Activated CD4-positive, alpha-beta T cell treated with anti-CD3 and anti-CD28 coated beads, Interleukin-2, amount 50 U/mL, for 4 hours (primary cell): Measurements from ENCODE around the gene RGMA.

Experiments used
- DNase-seq, 2 experiments: peaks; one replicate each; pipeline ENCODE4 v3.0.0-alpha.2; 2020

RGMA gene, protein sequence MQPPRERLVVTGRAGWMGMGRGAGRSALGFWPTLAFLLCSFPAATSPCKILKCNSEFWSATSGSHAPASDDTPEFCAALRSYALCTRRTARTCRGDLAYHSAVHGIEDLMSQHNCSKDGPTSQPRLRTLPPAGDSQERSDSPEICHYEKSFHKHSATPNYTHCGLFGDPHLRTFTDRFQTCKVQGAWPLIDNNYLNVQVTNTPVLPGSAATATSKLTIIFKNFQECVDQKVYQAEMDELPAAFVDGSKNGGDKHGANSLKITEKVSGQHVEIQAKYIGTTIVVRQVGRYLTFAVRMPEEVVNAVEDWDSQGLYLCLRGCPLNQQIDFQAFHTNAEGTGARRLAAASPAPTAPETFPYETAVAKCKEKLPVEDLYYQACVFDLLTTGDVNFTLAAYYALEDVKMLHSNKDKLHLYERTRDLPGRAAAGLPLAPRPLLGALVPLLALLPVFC

DNA sequence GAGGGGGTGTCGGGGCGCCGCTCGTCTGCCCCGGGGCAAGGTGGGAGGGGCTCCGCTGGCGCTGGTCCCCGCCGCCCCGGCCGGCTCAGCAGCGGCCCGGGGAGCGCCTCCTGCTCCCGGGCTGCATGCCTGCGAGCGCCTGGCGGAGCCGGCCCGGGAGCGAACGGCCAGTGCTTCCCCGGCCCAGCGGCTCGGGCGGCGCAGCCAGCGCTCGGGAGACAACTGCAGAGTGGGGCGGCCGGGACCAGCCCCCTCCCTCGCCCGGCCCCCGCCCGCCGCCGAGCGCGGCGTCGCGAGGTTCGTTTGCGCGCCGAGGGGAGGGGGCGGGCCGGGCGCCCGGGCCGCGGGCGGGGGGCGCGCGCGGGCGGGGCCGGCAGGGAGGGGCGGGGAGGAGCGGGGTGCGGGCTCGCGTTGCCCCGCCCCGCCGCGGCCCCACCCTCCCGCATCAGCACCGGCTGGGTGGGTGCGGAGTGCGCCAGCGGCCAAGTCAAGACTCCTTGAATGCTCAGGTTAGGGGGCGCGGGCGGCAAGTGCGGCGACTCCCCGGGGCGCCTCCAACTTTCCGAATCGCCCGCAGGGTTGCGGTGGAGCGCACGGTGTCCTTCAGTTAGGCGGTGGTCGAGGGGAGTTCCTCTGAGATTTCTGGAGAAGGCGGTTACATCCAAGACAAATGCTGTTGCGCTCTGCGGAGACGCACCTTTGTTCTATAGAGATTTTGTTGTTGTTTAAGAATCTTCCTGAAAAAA lies at the start of gene RGMA:
Gene RGMA (minus strand): TSS at position 231 of the 746 bp plus-strand sequence. CDS start 279 bp downstream, outside the sequence.
- no peak for DNase-seq

DNA sequence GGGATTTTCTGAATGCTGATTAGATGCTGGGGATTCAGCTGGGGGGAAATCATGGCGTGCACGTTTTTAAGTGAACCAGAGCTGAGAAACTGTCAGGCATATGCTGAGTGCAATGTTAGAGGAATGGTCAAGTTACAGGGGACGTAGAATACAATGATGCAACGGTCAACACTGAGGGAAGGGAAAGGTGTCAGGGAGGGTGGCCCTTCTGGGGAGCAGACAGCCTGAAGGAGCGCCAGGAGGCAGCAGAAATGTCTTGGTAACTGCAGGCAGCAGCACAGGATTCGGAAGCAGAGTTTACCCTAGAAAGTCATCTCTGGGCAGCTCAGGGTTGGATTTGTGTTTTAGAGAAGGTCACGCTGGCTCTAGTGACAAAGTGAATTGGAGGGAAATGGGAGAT lies 47.6 kb upstream of the RGMA start:
- DNase-seq, result no peak

DNA sequence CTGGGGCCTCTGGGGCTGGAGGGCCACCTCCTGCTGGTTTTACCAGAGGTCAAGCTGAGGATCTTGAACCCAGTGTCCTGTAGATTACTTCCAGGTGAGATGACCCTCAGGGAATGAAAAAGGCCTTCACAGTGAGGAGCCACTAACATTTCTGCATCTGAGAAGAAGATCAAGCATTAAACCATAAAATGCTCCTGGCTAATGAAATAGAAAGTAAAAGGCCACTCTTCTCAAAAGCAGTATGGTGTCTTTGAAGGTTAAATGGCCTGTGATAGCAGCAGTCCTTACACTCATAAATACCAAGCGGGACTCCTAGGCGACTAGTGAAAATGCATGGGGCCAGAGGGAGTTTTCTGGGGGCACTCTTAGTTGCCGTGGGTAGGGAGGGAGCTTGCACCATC lies 47.0 kb upstream of the RGMA start:
- DNase-seq, result no peak

DNA sequence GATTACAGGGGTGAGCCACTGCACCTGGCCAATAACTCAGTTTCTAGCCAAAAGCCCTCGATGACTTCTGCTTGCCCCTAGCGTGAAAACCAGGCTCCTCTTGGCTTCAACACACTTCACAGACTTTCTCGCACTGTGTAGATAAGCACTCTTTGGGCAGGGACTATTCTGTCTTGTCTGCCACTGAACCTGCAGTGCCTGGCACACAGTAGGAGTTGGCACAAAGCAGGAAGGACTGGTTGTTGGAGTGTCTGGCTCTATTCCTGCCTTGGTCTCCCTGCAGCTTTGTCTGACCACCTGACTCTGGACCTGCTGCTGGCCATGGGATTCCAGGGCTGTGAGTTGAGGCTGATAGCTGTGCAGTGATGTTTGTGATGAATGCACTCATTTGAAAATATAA lies 46.4 kb upstream of the RGMA start:
- no peak for DNase-seq

DNA sequence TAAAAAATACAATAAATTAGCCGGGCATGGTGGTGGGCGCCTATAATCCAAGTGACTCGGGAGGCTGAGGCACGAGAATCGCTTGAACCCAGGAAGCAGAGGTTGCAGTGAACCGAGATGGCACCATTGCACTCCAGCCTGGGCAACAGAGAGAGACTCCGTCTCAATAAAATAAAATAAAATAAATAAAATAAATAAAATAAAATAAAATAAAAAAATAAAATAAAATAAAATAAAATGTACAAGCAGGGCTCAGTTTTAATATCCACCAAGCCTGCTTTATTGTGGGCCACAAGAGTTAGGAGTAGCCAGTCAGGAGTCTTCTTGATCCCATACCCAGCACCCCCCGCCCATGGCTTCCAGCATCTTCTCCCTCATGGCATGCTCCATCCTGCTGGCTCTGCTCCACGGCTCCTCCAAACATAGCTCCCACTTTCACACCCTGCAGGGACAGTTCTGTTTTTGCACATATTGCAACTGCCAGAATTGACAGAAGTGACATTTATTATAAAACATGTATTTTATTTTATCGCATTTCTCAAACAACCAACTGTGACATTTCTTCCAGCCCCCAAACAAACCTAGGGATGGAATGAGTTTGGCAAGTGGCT lies 42.6 kb upstream of the RGMA start:
- no peak for DNase-seq

DNA sequence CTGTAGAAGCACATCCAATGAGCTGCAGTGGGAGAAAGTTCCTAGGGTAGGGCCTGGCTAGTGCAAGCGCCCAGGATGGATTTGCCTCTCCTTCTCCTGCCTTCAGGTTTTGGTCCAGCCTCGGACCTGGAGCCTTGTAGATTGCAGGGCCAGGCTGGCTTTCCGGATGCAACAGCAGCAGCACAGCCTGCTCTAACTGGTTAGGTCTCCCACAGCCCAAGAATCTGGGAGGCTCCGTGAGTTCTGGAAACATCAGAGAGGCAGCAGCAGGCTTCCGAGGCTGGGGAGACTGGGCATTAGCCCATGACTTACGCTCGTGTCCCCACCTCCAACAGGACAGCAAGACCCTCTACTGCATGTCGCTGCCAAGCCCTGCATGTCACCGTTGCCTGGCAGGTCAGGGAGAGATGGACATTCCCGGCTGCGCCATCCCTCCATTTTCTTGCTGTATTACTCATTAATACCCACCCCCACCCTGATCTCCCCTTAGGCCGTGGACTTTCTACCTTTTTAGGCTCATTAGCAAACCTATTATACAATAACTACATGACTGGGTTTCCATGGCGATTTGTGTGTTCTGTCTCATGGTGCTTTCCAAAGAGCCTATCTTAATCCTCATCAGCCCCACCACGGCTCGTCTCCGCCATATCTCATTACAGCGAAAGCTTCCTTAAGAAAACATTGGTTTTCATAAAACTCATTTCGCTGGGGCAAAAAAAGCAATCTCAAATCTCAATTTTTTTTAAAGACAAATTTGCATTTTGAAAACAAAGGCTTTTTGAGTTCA lies 40.9 kb upstream of the RGMA start:
- DNase-seq, result no peak

DNA sequence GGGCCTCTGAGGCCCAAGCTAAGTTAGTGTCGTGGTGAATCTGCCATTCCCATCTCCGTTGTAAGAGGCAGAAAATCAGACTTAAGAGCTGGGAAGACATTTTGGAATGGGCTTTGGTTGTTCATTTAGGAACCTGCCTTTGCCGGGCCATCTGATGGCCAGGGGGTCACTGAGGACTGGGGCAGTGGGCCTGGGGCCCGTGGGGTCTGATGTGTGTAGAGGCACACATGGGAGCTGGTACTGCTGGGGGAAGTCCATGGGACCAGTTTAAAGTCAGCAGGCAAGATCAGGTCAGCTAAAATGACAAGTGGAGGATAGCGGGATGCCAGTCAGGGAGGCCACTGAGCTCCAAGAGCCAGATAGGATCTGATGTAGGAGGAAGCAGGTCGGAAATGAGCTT lies 38.3 kb upstream of the RGMA start:
- DNase-seq, result no peak

DNA sequence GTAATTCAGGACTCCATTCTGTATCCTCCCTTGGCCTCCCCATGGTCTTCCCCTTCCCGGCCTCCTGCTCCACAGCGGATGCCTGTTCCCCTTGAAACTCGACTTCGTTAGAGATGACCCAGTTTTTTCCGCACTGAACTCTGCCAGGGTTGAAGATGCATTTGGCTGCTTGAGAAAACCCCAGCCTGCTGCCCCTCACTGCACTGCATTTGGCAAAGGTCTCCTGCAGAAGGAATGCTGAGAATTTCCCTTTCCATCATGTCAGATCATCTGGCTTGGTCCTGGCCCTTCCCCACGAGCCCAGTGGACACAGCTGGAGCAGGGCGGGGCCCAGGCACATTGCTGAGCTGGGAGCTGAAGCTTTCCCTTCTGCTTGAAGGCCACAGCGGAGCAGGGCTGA lies 37.6 kb upstream of the RGMA start:
- no peak for DNase-seq

DNA sequence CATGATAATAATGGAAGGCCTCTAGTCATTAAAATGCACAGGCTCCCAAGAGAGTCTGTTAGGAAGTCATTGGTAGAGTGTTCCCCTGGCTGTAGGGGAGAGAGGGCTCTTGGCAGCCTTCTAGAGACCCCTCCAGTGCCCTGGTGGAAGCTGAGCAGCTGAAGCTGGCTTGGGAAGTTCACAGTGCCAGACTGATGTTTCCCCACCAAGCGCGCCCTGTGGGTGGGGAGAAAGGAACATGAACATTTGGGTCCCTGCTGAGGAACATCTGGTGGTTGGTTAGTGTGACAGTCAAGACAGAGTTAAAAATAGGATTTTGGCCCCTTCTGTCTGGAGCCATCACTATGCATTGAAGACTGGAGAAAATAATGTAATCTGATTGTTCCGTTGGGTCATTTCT lies 37.1 kb upstream of the RGMA start:
- no peak for DNase-seq

DNA sequence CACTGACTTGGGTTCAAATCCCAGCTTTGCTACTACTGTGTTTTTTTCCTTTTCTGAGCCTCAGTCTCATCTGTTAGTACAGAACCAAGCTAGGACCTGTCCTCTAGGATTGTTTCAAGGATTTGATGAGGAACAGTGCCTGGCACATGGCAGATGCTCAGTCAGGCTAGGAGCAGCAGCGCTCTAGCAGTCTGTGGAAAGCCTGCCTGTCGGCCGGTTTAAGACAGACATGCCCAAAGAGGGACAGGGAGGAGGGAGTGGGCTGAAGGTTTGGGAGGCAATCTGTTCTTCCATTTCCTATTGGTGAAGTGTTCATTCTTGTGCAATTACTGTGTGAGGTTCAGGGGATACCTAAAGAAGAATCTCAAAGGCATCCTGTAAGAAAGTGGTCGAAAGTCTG lies 35.1 kb upstream of the RGMA start:
- DNase-seq, result no peak

DNA sequence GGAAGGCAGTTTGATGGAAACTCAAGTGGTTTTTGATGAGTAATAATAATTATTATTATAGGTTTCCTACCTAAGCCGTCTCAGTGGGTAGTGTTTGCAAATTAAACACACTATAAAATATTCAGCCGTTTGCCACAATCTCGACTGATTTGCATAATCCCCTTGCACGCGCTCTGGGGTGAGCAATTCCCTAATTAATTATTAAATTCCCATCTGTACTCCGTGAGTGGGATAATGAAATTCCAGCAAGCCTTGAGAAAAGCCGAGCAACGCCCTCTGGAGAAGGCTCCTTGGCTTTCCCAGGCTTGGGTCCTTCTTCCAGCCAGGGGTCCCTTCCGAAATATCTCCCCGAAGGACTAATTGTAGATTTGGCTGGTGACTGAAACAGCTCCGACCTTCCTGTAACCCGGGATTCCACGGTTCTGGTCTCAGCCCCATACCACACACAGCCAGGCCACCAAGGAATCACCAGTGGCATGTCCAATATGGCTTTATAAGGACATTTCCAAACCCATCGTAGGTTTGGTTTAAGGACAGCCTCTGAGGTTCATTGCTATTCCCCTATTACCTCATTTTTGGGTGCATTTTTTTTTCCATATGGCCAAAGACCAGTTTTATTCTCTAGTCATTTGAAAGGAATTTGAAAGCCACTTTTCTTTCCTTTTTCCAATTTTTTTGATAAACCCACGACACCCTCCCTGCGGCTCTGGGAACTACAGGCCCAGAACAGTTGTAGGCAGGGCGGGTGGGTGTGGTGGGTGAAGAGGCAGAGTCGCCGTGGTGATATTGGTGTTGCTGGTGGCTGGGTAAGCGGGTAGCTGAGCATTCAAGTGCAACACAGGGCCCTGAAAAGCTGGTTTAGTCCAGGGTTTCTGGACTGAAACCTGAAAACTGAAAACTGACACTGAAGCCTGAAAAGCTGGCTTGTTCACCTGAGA lies 33.2 kb upstream of the RGMA start:
- DNase-seq, result no peak

DNA sequence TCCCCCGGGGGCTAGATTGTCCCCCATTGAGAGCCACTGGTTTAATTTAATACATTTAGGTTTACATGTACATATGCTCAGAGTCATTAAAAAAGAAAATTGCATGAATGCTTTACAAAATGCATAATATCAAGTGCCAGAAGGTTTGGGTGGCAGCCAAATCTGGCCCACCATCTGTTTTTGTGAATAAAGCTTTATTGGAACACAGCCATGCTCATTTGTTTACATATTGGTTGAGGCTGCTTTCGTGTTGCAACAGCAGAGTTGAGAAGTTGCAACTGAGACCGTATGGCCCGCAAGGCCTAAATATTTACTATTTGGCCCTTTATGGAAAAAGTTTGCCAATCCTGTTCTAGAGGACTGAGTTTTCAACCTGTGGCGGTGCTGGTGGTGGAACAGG lies 32.1 kb upstream of the RGMA start:
- DNase-seq, result no peak

DNA sequence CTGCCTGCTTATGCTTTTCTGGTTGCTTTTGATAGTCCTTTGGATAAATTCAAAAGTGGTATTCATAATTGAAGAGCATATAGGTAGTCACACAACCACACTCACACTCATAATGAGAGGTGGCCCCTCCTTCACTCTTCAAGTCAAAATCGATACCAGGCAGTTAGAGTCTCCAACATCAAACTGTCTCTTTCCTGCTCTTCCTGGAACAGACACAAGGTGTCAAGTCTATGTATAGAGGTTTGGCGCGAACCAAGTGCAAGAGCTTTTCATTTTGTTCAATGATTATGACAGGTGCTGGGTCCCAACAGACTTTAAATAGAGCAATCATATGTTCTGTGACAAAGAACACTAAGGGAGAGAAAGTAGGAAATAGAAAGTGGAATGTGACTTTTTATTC lies 29.9 kb upstream of the RGMA start:
- no peak for DNase-seq

DNA sequence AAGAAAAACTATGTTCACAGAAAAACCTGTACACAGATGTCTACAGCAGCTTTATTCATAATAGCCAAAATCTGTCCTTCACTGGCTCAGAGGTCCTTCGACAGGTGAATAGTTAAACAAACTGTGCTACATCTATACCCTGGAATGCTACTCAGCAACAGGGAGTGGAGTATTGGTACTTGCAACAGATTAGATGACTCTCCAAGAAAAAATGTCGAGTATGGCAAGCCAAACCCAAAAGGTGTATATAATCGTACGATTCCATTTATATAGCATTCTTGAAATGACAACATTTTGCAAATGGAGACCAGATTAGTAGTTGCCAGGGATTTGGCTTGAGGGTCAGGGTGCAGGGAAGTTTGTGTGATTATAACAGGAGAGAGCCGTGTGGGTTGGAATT lies 22.4 kb upstream of the RGMA start:
- no peak for DNase-seq

DNA sequence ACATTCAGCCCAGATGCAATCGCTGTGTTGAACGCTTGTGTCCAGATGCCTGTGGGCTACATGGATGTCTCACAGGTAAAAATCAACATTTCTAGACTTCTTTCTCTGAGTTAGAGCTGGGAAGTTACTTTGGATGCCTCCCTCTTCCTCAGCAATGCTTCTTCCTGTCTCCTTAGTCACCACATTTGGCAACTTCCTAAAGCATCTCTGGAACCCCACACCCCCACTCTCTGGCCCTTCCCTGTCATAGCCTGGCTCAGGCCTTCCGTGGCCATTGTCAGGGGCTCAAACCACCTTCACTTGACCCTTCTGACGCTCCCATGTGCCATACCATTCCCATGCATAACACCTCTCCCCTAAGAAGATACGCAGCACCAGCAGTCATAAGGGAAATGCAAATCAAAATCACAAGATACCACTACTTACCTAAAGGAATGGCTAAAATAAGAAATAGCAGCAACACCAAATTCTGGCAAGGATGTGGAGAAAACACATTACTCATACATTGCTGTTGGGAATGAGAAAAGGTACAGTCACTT lies 21.6 kb upstream of the RGMA start:
- no peak for DNase-seq

DNA sequence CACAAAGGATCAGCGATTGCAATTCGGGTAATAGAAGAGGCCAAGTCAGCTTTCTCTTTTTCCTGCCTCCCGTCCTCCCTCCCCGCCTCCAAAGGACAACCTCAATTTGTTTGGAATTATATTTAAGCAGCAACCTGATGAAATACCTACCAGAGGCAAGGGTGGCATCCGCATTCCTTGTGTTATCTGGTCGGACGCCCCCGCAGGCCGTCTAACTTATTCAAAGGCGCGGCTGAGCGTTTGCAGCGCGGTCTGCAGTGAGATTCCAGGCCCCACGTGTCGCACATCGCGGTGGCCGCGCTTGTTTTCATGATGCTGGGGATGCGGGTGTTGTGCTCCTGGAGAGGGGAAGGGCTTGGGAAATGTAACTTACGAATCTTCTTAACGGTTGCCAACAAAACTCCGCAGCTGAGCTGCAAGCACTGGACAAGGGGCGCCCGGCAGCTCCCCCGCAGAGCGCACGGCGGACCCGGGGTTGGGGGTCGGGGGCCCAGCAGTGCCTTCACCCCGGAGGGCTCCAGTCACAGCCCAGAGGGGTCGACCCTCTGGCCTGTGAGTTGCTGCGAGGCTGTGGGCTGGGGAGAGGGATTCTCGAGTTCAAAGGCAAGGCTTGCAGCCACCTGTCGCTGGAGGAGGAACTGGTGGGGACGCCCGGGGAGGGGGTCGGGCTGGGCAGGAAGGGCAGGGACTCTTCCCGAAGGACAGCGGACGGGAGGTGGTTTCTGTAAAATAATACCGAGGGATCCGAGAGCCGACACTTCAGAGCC lies 20.5 kb upstream of the RGMA start:
- DNase-seq, result no peak

DNA sequence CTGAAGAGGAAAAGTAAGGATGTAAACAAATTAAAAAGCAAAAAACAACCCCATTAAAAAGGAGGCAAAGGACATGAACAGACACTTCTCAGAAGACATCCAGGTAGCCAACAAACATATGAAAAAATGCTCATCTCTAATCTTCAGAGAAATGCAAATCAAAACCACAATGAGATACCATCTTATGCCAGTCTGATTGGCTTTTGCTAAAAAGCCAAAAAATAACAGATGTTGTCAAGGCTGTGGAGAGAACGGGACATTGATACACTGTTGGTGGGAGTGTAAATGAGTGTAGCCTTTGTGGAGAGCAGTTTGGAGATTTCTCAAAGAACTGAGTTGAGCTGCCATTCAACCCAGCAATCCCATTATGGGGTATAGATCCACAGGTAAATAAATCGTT lies 18.6 kb upstream of the RGMA start:
- no peak for DNase-seq

DNA sequence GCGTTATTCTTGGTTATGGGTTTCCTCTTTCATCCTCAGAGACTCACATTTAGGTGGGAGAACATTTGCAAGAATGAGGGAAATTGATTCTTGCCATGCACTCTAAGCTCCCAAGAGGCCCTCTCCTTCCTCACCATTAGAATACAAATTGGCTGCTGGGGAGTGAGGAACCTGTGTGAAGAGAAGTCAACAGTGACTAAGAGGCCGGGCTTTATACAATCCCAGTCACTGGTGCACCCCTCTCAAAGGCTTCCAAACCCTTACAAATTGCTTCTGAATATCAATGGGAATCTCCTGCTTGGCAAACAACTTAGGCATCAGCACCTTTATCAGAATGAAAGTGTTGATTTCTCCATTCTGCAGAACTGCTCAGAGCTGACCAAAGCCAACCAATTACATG lies 16.5 kb upstream of the RGMA start:
- no peak for DNase-seq

DNA sequence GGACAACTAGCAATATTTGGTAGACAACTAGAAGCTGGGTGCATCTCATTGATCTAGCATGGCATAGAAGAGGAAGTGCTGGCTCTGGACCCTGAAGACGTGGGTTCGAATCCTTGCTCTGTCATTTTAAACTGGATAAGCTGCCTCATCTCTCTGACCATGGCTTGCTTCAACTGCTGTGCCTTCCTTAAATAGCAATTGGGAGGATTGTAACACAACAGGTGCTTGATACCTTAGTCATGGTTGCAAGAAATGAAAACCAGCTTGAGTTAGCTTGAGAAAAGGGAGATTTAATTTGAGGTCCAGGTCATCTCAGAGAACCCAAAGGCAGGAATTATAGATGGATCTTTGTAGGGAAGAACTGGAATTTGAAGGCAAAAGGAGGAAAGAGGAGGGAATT lies 14.8 kb upstream of the RGMA start:
- no peak for DNase-seq

DNA sequence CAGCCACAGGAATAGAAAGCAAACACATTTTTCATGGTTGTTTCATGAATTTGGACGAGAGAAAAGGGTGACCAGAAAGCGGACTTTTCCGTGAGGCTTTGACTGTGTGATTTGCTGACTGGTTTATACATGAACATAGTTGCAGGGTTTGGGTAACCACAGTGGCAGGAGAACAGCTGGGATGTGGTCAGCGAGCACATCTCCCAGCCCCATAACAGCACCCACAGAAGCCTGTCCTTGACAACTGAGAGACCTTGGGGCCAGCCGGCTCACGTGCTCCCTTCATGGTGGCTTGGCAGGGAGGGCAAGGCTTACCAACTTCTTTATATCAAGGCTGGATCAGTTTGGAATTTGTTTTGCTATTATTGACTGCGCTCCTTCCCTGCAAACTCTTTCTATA lies 13.2 kb upstream of the RGMA start:
- DNase-seq, result no peak

DNA sequence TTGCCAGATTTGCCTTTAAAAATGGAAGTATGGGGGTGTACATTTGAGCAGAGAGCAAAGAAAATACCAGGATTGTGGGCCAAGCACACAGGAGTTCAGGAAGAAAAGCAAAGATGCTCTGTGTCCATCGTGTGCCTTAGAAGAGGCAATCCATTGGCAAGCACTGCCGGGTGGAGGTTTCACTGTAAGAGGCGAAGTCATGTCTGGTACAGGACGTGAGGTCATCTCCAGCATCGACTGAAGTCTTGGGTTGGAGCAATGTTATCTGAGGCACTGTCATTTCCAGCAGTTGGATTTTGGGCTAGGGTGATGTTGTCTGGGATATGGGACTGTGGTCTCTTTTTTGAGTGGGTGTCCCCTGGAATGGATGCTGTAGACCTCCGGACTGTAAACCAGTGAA lies 4.8 kb upstream of the RGMA start:
- DNase-seq, result no peak
